AG09319 (cell line): ENCODE results near the gene MLLT10.

Source experiments
- DNase-seq: peaks from one replicate; pipeline ENCODE4 v3.0.0-alpha.2; 2010; ENCODE audit warnings: low read depth; ENCODE audit errors: extremely low read depth
- TF ChIP-seq, protein P1 (sequence below): IDR thresholded peaks from 2 replicates; pipeline ENCODE4 v1.5.1; 2011; ENCODE audit warnings: low read depth, mild to moderate bottlenecking, inconsistent platforms, low read length, moderate library complexity

Gene MLLT10

DNA sequence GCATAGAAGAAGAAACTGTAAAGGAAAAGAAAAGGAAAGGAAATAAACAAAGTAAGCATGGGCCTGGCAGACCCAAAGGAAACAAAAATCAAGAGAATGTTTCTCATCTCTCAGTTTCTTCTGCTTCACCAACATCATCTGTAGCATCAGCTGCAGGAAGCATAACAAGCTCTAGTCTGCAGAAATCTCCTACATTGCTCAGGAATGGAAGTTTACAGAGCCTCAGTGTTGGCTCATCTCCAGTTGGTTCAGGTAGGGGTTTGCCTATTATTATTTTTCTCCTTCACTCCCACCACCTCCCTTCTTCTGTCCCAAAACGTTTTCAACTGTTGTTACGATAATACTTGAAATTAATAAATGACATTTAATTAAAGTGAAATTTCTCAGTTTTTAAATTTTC is 139.6 kb downstream of the MLLT10 start:
- TF ChIP-seq, protein P1, sequence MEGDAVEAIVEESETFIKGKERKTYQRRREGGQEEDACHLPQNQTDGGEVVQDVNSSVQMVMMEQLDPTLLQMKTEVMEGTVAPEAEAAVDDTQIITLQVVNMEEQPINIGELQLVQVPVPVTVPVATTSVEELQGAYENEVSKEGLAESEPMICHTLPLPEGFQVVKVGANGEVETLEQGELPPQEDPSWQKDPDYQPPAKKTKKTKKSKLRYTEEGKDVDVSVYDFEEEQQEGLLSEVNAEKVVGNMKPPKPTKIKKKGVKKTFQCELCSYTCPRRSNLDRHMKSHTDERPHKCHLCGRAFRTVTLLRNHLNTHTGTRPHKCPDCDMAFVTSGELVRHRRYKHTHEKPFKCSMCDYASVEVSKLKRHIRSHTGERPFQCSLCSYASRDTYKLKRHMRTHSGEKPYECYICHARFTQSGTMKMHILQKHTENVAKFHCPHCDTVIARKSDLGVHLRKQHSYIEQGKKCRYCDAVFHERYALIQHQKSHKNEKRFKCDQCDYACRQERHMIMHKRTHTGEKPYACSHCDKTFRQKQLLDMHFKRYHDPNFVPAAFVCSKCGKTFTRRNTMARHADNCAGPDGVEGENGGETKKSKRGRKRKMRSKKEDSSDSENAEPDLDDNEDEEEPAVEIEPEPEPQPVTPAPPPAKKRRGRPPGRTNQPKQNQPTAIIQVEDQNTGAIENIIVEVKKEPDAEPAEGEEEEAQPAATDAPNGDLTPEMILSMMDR = no peak
- DNase-seq = no peak

DNA sequence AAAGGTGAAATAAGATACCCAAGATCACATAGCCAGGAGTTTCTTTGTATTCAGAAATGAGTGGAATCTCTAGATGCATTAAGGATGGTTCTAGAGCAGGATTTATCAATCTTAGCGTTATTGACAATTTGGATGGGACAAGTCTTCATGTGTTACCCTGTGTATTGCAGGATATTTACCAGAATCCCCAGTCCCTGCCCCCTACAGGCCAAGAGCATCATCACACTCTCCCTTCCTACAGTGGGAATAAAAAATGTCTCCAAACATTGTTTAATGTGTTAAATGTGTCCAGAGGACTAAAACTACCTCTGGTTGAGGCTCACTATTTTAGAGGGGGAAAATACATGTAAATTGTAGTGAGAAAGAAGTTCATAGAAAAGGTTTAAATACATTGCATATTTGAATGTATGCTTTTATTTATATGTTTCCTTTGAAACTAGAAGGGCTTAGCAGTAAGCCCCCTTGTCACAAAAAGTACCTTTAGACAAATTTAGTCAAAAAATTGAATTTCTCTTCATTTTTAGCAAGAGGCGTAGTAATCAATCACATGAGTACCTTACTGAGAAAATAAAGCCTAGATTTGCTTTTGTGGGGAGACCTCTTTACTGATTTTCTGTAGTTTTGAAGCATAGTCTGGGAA is 141.2 kb downstream of the MLLT10 start:
- TF ChIP-seq, protein P1 = peak; percentile 62
- no peak for DNase-seq

DNA sequence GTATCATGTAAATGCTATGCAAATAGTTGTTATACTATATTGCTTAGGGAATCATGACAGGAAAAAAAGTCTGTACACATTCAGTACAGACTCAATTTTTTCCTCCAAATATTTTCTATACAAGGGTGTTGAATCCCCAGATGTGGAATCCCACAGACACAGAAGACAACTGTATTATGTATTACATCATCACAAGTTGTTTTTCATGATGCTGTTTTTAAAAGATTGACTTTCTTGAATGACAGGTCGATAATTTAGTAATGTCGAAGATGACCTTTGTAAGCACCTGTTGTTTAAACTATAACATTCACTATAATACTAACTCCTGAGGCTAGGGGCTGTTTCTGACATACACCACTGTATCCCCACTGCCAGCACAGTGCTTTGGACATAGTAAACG is 143.5 kb downstream of the MLLT10 start:
- no peak for DNase-seq
- TF ChIP-seq, protein P1 = no peak

DNA sequence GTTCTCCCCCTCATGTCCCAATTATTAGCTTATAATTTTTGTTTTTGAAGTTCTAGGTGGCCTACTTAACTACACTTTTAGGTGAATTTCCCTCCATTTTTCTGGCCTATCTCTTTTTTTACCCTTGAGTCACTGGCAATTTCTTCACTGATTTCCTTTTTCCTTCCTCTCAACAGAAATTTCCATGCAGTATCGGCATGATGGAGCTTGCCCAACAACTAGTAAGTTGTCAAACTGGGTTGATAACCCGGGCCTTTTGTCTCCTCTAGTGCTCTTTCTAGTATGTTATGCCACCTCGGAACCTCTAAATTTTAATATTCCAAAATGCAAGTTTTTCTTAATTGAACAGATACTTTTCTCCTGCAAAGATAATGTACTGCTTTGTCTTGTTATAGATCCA is 147.1 kb downstream of the MLLT10 start:
- DNase-seq = no peak
- TF ChIP-seq, protein P1 = no peak

DNA sequence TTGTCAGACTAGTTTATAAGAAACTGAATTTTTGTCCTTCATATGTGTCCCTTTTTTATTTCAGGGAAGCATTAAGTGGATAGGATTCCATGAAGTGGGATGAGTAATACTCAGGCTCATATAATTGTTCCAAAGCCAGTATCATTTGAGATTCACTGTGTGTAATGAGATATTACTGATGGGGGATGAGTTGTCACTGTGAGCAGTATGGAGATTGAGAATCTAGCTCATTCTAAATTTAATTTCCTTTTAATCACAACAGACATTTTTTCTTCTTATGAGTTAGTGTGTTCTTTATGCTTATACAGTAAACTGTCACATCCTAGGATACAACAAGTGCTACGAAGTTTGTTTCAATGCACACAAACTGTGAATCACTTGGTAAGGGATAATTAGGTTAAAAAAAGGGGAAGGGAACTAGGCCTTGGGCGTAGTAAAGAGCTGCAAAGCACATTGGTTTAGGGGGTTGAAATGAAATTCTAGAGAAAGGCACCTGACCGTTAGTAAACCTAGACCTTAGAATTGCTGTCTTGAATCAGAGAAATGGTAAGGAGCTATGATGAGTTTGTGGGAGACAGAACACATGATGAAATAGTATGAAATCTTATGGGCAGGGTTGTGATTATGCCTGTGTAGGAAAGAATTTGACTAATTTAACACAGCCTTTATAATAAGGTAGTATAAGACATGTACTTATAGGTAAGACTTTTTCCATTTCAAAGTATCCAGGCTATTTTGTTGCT is 153.4 kb downstream of the MLLT10 start:
- no peak for DNase-seq
- TF ChIP-seq, protein P1 = no peak

DNA sequence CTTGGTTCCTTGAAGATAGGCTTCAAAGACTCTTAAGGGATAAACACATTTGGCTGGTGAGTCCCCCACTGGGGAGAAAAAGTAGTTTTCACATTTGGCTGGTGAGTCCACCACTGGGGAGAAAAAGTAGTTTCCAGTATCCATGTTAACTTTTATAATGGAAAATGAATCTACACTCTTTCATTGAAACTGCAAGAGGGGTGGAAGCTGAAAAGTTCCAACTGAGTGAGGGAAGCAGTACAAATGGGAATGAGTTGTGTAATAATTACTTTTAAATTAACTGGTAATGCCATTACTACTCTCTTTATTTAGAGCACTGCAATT is 153.9 kb downstream of the MLLT10 start:
- TF ChIP-seq, protein P1 = no peak
- DNase-seq = no peak

DNA sequence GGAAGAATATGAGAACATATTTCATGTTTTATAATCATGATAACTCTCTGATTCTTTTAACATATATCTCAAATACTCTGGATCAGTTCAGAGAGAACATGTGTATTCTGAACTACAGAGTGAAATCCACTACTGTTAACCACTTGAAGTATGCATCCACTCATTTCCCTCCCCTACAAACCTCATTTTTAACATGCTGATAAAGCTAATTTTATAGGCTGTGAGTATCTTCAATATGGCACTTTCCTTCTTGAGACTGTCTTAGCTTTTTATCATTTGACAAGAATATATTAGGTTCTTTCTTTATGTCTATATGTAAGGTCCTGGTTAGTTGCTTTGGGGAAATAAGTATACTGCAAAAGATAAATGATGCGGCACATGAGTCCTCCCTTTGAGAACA is 154.8 kb downstream of the MLLT10 start:
- no peak for DNase-seq
- TF ChIP-seq, protein P1 = no peak
